SK-N-SH (cell line): ENCODE results near the gene BAG2. TPM values are rescaled to one million over a fixed set of nuclear protein-coding genes. Genes with fewer than 3 reads are reported as not detected.

Source experiments
- CTCF ChIA-PET: fragments of 300-600, 350-600 bp; formaldehyde crosslinking; extraction: SDS; loops from one replicate; lab custom pipeline; 2021; lab: Yijun Ruan, JAX
- POLR2A ChIA-PET: fragments of 350-600 bp; sonication (Branson Sonifier 250); formaldehyde crosslinking; extraction: SDS; loops from one replicate; lab custom pipeline; 2020; ENCODE audit warnings: antibody characterized with exemption, inconsistent platforms; lab: Yijun Ruan, JAX
- DNase-seq: peaks from one replicate; pipeline ENCODE4 v3.0.0; 2012
- H2AFZ ChIP-seq: fragments of 200-600 bp; sonication (generic); 2 replicates; pipeline ENCODE4 v1.8.1; 2016; ENCODE audit warnings: antibody characterized with exemption, mild to moderate bottlenecking, low read depth
- H3F3A ChIP-seq: fragments of 200-600 bp; sonication (generic); replicated peaks from 2 replicates; pipeline ENCODE3; 2016; ENCODE audit warnings: antibody characterized with exemption, mild to moderate bottlenecking; ENCODE audit not compliant: insufficient read depth
- H3K27ac ChIP-seq, 2 experiments: fragments of 200-500 bp in 1 of 2; fragments of 200-600 bp in 1 of 2; sonication (Bioruptor generic) in 1 of 2; sonication (generic), shearing (Covaris generic) in 1 of 2; 2 replicates each; pipeline versions ENCODE4 v1.5.1 to v1.6.1; 2014 to 2016; ENCODE audit warnings: low read depth in 2 of 2, inconsistent platforms in 1 of 2, low read length in 1 of 2, mild to moderate bottlenecking in 1 of 2, mixed read lengths in 1 of 2
- H3K27me3 ChIP-seq: fragments of 200-600 bp; sonication (generic), shearing (Covaris generic); 2 replicates; pipeline ENCODE4 v1.6.1; 2016; ENCODE audit warnings: mixed run types; ENCODE audit not compliant: insufficient read depth
- H3K36me3 ChIP-seq, 2 experiments: fragments of 200-500 bp in 1 of 2; fragments of 200-600 bp in 1 of 2; sonication (Bioruptor generic) in 1 of 2; sonication (generic) in 1 of 2; replicated peaks in 1 of 2; 2 replicates each; pipeline versions ENCODE3 to v1.5.1; 2014 to 2016; ENCODE audit warnings: low read length in 1 of 2, mild to moderate bottlenecking in 1 of 2; ENCODE audit not compliant: insufficient read depth in 2 of 2, control insufficient read depth in 1 of 2
- H3K4me1 ChIP-seq, 2 experiments: fragments of 200-500 bp in 1 of 2; fragments of 200-600 bp in 1 of 2; sonication (Bioruptor generic) in 1 of 2; sonication (generic), shearing (Covaris generic) in 1 of 2; 2 replicates each; pipeline versions ENCODE4 v1.5.1 to v1.6.1; 2014 to 2016; ENCODE audit warnings: low read depth in 1 of 2, low read length in 1 of 2, mixed run types in 1 of 2; ENCODE audit not compliant: insufficient read depth in 2 of 2, control insufficient read depth in 1 of 2
- H3K4me2 ChIP-seq: fragments of 200-600 bp; sonication (generic), shearing (Covaris generic); 2 replicates; pipeline ENCODE4 v1.6.1; 2017; ENCODE audit warnings: mixed run types
- H3K4me3 ChIP-seq, 2 experiments: fragments of 200-500 bp in 1 of 2; fragments of 200-600 bp in 1 of 2; sonication (Bioruptor generic) in 1 of 2; sonication (generic), shearing (Covaris generic) in 1 of 2; 2 replicates each; pipeline versions ENCODE4 v1.5.1 to v1.8.1; 2014 to 2016; ENCODE audit warnings: low read depth in 2 of 2, inconsistent platforms in 1 of 2, low read length in 1 of 2, mild to moderate bottlenecking in 1 of 2, mixed read lengths in 1 of 2, moderate library complexity in 1 of 2
- H3K79me2 ChIP-seq: fragments of 200-600 bp; sonication (generic); 2 replicates; pipeline ENCODE4 v1.8.1; 2017; ENCODE audit warnings: mild to moderate bottlenecking; ENCODE audit not compliant: insufficient read depth
- H3K9ac ChIP-seq: fragments of 200-600 bp; sonication (generic); 2 replicates; pipeline ENCODE4 v1.6.1; 2017; ENCODE audit warnings: mixed run types
- H3K9me2 ChIP-seq: fragments of 200-600 bp; sonication (generic); 2 replicates; pipeline ENCODE4 v1.6.1; 2017; ENCODE audit warnings: mixed run types
- H3K9me3 ChIP-seq: fragments of 200-600 bp; sonication (generic); 2 replicates; pipeline ENCODE4 v1.6.1; 2017; ENCODE audit warnings: mixed run types, mild to moderate bottlenecking, moderate library complexity
- H4K20me1 ChIP-seq: fragments of 200-600 bp; sonication (generic); 2 replicates; pipeline ENCODE4 v1.6.1; 2017; ENCODE audit warnings: mild to moderate bottlenecking, mixed run types; ENCODE audit not compliant: insufficient read depth
- CHD2 ChIP-seq: fragments of 150-350 bp; IDR thresholded peaks from 2 replicates; pipeline ENCODE4 v1.6.1; 2018; ENCODE audit warnings: low read length; ENCODE audit not compliant: partially characterized antibody
- ELF1 ChIP-seq: IDR thresholded peaks from 2 replicates; pipeline ENCODE4 v1.4.0; 2012
- FOSL2 ChIP-seq: IDR thresholded peaks from 2 replicates; pipeline ENCODE4 v1.4.0; 2012; ENCODE audit warnings: low read depth, mild to moderate bottlenecking, moderate library complexity, borderline replicate concordance
- FOXM1 ChIP-seq: IDR thresholded peaks from 2 replicates; pipeline ENCODE4 v1.4.0; 2012; ENCODE audit warnings: low read depth, mild to moderate bottlenecking
- GATA2 ChIP-seq: sonication (generic); formaldehyde crosslinking; IDR thresholded peaks from 2 replicates; pipeline ENCODE4 v1.5.0; 2020; ENCODE audit warnings: mild to moderate bottlenecking, missing genetic modification reagents
- JUND ChIP-seq: IDR thresholded peaks from 2 replicates; pipeline ENCODE4 v1.4.0; 2012
- MXI1 ChIP-seq: IDR thresholded peaks from 2 replicates; pipeline ENCODE4 v1.6.1; 2012; ENCODE audit warnings: mild to moderate bottlenecking, low read depth, low read length, improper control_type of control experiment
- NFIC ChIP-seq: IDR thresholded peaks from 2 replicates; pipeline ENCODE4 v1.4.0; 2012; ENCODE audit warnings: borderline replicate concordance
- PBX3 ChIP-seq: IDR thresholded peaks from 2 replicates; pipeline ENCODE4; 2012
- RCOR1 ChIP-seq: fragments of 150-350 bp; IDR thresholded peaks from 2 replicates; pipeline ENCODE4 v1.6.1; 2017; ENCODE audit warnings: antibody characterized with exemption, low read length
- TEAD4 ChIP-seq: IDR thresholded peaks from 2 replicates; pipeline ENCODE4 v1.4.0; 2012; ENCODE audit warnings: mild to moderate bottlenecking, borderline replicate concordance; ENCODE audit not compliant: insufficient read depth
- USF1 ChIP-seq: IDR thresholded peaks from 2 replicates; pipeline ENCODE4 v1.4.0; 2012; ENCODE audit warnings: low read depth, borderline replicate concordance
- USF2 ChIP-seq: fragments of 150-350 bp; IDR thresholded peaks from 2 replicates; pipeline ENCODE4 v1.6.1; 2017; ENCODE audit warnings: antibody characterized with exemption, low read length, low read depth, borderline replicate concordance
- YY1 ChIP-seq: IDR thresholded peaks from 2 replicates; pipeline ENCODE4 v1.4.0; 2012; ENCODE audit warnings: low read depth, mild to moderate bottlenecking
- ZBTB33 ChIP-seq: IDR thresholded peaks from 2 replicates; pipeline ENCODE4 v1.4.0; 2012; ENCODE audit warnings: low read depth, borderline replicate concordance
- WGBS: methylation state at CpG from one replicate; pipeline ENCODE4 v1.1.6; 2017; ENCODE audit warnings: low lambda C conversion rate; 5-methylcytosine and 5-hydroxymethylcytosine counted together
- polyA plus RNA-seq, 3 experiments: library from polyadenylated mRNA; depleted of rRNA; stranded (reverse); fragments of >200 nt; gene quantifications; 2 replicates each; pipeline ENCODE4 v1.2.3, GENCODE V29; 2012

The BAG2 gene
- polyA plus RNA-seq, 1 of the 3 experiments (the other 2 are of a cell fraction) = 5.3 TPM

- TF ChIP-seq PBX3 = no peak
- no peak for TF ChIP-seq JUND
- no peak for TF ChIP-seq GATA2
- no peak for TF ChIP-seq FOXM1
- no peak for TF ChIP-seq CHD2
- TF ChIP-seq RCOR1 = no peak
- no peak for TF ChIP-seq MXI1
These were observed 37.9 kb downstream of the BAG2 start (continued) for GRCh38 chr6:57210060-57210459.

GRCh38 chr6:57215260-57215659 lies 43.1 kb downstream of the BAG2 start:
- no peak overlapping the region for H3K9ac ChIP-seq
- H3K4me1 ChIP-seq = no peaks in the 10 kb centered on the region; a peak in 1 of 4 replicates
- H3K9me3 ChIP-seq = 0 out of 2 replicates have a peak, but pooled peaks cover 7% of the 10 kb centered on the region
- H3K27ac ChIP-seq = no peak overlapping the region
- H3K4me2 ChIP-seq = no peak overlapping the region
- H3K4me3 ChIP-seq = no peak overlapping the region
- TF ChIP-seq FOSL2 = no peak
- TF ChIP-seq ZBTB33 = no peak
- TF ChIP-seq USF2 = no peak
- TF ChIP-seq NFIC = no peak
- no peak for TF ChIP-seq ELF1
- TF ChIP-seq YY1 = no peak
- TF ChIP-seq TEAD4 = no peak
- TF ChIP-seq USF1 = no peak
- ChIA-PET CTCF (interaction anchor here (1.5 kb wide), 1 partner anchor 25 kb away, joined by 3 read pairs; no protein-coding TSS in a partner anchor), POLR2A (no interaction called here)
- DNase-seq = no peak
- H4K20me1 ChIP-seq = no peaks in the 10 kb centered on the region
- H3K27me3 ChIP-seq = no peaks in the 10 kb centered on the region
- peaks cover 100% of the 10 kb centered on the region for H3K79me2 ChIP-seq
- no peak overlapping the region for H2AFZ ChIP-seq
- H3K9me2 ChIP-seq = no peaks in the 10 kb centered on the region
- H3F3A ChIP-seq = peaks cover 8% of the 10 kb centered on the region
- peaks cover 0 to 32% of the 10 kb centered on the region in 2 experiments for H3K36me3 ChIP-seq
- WGBS = 88% methylated on average over 1 of the region's 1 CpG
